Measurements from ENCODE around the gene GIPC3.

- TF ChIP-seq, protein P1, sequence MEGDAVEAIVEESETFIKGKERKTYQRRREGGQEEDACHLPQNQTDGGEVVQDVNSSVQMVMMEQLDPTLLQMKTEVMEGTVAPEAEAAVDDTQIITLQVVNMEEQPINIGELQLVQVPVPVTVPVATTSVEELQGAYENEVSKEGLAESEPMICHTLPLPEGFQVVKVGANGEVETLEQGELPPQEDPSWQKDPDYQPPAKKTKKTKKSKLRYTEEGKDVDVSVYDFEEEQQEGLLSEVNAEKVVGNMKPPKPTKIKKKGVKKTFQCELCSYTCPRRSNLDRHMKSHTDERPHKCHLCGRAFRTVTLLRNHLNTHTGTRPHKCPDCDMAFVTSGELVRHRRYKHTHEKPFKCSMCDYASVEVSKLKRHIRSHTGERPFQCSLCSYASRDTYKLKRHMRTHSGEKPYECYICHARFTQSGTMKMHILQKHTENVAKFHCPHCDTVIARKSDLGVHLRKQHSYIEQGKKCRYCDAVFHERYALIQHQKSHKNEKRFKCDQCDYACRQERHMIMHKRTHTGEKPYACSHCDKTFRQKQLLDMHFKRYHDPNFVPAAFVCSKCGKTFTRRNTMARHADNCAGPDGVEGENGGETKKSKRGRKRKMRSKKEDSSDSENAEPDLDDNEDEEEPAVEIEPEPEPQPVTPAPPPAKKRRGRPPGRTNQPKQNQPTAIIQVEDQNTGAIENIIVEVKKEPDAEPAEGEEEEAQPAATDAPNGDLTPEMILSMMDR (IDR thresholded peaks at IDR 0.05) = no peak
- TF ChIP-seq POLR2A (IDR thresholded peaks at IDR 0.05; ENCODE audit: low read length) = no peak
- TF ChIP-seq, protein P2, sequence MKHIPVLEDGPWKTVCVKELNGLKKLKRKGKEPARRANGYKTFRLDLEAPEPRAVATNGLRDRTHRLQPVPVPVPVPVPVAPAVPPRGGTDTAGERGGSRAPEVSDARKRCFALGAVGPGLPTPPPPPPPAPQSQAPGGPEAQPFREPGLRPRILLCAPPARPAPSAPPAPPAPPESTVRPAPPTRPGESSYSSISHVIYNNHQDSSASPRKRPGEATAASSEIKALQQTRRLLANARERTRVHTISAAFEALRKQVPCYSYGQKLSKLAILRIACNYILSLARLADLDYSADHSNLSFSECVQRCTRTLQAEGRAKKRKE (CRISPR knock-in tag; IDR thresholded peaks at IDR 0.05; ENCODE audit: low read depth) = no peak
- TF ChIP-seq EP300 (IDR thresholded peaks at IDR 0.05) = no peak
- TF ChIP-seq REST (IDR thresholded peaks at IDR 0.05) = no peak
- no peak for TF ChIP-seq MAZ (IDR thresholded peaks at IDR 0.05; ENCODE audit: borderline replicate concordance, low read depth, low read length)
These were observed 27.1 kb downstream of the GIPC3 start for GRCh38 chr19:3612330-3612729.
